ENCODE measurements around the gene EXD1.

DNA sequence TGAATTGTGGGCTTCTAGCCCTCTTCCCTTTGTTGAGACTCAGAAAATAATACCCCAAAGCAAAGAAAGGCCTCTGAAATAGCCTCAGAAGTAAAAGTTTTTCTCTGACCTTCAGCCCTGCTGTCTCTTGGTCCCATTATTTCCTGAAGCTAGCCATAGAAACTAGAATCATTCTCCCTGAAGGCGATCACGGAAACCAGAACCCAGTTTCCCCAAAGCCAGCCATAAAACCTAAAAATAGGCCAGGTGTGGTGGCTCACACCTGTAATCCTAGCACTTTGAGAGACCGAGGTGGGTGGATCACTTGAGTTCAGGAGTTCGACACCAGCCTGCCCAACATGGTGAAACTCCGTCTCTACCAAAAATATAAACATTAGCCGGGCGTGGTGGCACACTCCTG is 27.2 kb downstream of the EXD1 start:
- TF ChIP-seq, protein P1, sequence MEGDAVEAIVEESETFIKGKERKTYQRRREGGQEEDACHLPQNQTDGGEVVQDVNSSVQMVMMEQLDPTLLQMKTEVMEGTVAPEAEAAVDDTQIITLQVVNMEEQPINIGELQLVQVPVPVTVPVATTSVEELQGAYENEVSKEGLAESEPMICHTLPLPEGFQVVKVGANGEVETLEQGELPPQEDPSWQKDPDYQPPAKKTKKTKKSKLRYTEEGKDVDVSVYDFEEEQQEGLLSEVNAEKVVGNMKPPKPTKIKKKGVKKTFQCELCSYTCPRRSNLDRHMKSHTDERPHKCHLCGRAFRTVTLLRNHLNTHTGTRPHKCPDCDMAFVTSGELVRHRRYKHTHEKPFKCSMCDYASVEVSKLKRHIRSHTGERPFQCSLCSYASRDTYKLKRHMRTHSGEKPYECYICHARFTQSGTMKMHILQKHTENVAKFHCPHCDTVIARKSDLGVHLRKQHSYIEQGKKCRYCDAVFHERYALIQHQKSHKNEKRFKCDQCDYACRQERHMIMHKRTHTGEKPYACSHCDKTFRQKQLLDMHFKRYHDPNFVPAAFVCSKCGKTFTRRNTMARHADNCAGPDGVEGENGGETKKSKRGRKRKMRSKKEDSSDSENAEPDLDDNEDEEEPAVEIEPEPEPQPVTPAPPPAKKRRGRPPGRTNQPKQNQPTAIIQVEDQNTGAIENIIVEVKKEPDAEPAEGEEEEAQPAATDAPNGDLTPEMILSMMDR (optimal IDR thresholded peaks at IDR 0.05 in 1 of 3, IDR thresholded peaks at IDR 0.05 in 1 of 3, conservative IDR thresholded peaks at IDR 0.05 in 1 of 3; ENCODE audit: extremely low read depth in 1 of 3, insufficient read depth in 2 of 3, low read length in 3 of 3) = no peak
- TF ChIP-seq EZH2 (IDR thresholded peaks at IDR 0.05; ENCODE audit: low read length) = no peak

Data from keratinocyte (primary cell).